Stimulated activated CD4-positive, alpha-beta T cell treated with anti-CD3 and anti-CD28 coated beads, Interleukin-12 subunit alpha, Interleukin-12 subunit beta, amount 100 ng/mL, for 24 hours (primary cell): ENCODE measurements around the gene FBXW2.
"Not testable (repeated sequence)": the region's sequence is repeated elsewhere in the genome, so short reads cannot be mapped to it uniquely, and the experiment has no call there.

Source experiments
- DNase-seq, 2 experiments: peaks; one replicate each; pipeline ENCODE4 v3.0.0-alpha.2; 2020; ENCODE audit warnings: low read depth in 2 of 2

Gene FBXW2

DNA sequence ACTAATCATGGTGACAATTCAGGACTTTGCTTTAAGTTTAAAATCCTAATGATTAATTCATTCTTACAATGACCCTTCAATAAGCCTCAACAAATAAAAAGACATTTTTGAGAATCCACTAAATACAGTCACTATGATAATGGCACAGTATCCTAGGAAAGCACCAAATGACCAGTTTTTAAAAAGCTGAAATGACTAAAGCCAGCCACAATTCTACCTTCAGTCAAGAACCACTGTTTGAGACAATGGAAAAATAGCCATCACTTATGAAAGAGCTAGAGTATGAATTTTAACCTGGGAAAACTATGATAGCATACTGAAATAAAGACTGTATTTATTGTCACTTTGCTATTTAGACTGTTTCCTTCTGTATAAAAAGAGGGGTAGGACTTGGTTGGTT, 14.0 kb downstream of the FBXW2 start:
- DNase-seq, result no peak

DNA sequence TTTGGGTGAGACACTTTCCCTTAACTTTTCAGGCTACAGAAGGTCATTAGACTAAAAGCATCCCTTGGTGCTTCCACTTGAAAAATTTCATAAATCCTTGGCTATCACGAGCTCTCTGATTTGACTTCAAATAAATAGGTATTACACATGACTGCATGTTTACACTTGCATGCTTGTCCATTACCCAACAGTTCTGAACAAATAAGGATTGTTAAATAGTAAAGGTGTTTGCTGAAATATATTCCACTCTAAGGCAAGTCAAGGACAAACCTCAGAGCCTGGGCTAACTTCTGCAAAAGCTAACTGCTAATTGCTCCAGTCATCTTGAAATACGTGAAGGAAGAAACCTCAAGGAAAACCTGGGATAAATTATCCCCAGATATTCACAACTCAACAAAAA, 14.5 kb downstream of the FBXW2 start:
- no peak for DNase-seq

DNA sequence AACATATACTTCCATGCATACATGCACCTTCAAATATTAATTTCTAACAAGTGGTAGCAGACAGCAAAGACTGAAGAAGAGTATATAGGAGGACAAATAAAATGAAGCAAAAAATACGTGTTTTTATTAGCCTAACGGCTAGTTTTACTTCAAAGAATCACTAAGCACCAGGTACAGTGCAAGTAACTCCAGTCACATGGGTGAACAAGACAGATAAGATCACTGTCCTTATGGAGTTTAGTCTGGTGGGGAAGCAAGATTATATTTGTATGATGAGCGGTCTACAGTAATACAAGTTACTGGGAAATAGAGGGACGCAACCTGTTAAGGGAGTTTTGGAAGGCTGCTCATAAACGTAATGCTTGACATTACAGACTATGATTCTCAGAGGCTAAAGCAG, 16.0 kb downstream of the FBXW2 start:
- DNase-seq, result no peak

DNA sequence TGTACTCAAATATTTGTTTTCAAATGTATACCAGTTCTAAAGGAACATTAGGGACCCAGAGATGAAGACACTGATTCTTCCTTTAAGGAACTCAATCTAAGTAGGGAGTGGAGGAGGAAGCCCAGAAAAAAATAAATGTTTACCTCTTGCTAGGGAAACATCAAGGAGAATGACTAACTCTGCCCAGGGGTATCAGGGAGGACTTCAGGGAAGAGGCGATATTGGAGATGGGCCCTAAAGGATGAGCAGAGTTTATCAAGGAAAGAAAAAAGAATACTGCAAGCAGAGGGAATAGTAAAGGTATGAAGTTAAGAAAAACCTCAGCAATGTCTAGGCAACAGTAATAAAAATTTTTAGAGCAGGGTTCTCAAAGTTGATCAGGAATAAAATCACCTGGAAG, 16.4 kb downstream of the FBXW2 start:
- DNase-seq, result no peak

DNA sequence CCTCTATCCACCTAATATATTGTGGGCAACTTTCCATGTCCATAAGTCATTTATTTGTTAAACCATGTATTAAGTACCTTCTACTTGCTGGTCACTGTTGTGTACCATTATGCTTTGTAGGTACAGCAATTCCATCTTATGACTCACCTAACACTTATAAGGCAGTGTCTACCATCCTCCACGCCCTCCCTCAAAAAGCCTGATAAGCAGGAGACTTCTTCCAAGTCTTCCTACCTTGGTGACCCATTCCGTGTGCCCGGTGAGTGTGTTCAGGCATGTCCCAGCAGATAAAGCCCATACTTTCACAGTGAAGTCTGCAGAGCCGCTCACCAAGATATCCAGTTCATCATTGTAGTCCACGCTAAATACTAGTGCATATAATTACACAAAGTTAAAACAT, 17.4 kb downstream of the FBXW2 start:
- DNase-seq, result no peak

DNA sequence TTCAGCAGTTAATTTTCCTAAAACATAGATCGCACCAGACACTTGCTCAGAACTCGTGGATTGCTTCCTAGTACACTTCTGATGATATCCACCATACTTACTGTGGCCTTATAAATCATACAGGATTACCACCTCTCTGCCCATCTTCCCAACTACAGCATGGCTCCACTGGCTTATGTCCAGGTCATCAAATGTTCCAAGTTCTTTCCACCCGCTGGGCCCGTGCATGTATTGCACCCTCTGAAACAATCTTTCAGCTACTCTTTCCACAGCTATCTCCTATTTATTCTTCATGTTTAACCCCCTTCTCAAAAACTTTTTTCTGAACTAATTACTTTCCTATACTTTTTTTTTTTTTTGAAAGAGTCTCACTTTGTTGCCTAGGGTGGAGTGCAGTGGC, 18.5 kb downstream of the FBXW2 start:
- no peak for DNase-seq

DNA sequence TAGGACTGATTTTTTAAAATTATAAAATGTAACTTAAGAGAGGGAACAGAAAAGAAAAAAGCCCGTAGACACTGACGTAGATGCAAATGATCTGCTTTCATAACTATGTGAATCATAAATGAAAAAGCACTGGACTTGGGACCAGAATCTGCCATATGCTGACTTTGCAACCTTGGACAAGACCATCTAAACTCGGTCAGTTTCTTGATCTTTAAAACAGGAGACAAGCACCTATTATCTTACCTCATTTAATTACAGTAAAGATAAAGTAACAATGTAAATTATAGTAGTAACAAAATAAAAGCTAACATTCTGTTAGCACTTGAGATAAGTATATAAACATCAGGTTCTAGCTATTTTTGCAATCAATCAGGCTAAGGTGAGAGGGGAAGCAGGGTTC, 20.0 kb downstream of the FBXW2 start:
- DNase-seq, result no peak

DNA sequence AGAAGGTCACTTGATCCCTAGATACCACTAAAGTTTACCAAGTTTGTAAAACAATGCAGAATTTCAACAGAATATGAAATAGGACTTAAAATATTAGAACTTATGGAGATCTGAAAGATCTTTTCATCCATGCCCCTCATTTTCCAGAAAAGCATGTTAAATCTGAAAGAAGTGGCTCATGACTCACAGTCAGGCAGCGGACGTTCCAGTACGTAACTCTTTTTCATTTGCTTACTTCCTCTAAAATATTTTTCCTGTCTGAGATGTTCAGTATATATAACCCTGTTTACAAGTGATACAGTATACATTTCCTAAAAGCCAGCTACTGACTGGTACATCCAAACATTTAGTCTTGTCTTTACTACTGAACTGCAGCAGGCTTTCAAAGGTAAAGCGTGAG, 22.3 kb downstream of the FBXW2 start:
- no peak for DNase-seq

DNA sequence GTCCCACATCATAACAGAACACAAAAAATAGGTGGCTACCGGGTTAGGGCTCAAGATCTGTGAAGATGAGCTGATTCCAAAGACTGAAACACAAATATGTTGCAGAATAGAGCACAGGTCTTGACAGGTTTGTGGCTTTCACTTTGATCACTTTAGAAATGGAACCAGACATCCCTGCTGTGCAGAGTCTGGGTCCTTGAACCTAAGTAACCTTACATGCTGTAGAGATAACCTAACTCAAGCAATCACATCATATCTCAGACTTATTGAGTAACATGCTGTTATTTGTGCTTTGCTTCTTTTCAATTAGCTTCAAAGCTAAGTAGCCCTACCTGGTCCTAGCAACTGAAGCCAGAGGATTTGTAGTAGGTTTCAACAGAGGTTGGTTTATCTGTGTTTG, 24.3 kb downstream of the FBXW2 start:
- DNase-seq, result no peak

DNA sequence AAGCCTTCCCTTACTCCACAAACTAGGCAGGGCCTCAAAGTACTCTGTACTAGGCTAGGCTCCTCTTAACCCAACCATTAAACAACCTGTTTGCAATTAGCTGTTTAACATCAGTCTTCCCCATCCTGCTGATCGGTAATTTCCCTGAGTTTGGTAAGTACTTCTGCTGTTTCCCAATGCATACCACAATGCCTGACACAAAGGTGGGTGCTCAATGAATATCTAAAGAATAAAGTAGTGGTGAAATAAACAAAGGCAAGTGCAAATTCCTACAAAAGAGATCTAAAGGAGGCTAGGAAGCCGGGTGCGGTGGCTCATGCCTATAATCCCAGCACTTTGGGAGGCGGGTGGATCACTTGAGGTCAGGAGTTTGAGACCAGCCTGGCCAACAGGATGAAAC, 25.0 kb downstream of the FBXW2 start:
- no peak for DNase-seq

DNA sequence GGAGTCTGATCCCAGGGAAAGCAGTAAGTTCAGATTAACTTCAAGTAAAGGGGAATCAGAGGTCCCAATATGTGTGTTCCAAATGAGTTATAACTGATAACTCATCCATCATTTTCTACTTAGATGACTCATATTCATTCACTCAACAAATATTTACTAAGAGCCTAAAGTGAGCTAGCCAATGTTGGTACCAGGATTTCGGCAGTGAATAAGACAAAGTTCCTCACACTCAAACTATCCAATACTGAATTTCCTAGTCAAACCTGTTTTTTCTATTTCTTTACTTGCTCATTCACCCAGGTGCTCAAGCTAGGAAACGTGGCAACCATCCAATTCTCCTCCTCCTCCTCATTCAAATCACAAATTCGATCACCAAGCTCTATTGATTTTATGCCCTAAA, 25.8 kb downstream of the FBXW2 start:
- DNase-seq, result no peak

DNA sequence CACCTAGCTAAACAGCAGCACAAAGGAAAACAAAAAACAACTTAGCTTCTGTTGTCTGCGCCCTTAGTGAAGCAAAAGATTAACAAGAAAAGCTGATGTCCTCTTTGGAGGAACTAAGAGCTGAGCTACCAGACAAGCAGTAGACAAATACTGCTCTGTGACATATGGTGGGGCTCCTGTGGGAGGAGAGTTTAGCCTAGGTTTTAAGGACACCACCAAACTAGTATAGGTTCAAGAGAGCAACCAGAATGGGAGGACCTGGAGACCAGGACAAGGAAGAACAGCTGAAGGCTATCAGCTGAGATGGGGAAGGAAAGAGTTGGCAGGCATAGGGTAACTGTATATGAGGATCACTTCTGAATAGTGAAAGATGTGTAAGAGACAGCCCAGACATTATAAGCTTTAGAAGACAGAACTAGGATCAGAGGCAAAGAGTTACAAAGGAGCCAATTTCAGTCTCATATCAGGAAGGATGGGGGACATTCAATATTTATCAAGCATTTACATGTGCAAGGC, 27.2 kb downstream of the FBXW2 start:
- DNase-seq, result no peak

DNA sequence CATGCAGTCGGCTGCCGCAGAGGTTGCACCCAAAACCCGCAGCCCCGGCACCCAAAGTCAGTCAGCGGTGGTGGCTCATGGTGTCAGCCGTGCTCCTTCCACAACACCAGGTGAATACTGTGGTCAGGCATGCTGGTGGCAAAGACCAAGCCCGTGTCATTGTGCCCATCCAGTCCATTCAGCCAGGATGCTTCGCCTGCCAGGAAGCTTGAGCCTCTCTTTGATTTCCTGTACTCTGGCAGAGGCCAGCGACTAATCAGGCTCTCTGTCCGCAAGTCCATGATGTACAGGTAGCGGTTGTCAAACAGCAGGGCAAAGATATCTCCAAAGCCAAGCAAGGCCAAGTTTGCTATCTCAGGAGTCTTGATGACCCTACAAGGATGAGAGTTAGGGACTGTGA, 28.7 kb downstream of the FBXW2 start:
- no peak for DNase-seq

DNA sequence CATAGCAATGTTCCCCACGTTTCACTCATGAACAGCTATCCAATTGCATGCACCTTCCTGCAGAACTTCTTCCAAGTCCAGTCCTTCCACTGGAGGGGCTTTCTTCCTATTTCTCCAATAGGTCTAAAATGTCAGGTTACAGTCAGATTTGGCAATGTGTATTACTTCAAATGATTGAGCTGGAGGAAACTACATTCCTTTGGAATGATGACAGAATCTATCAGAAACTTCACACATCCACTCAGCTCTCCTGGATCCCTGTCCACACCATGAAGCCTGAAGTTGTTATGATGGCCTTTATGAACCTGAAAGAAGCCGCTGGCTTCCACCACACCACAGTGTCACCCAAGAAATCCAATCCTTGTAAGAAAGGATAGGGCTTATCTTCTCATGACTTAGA, 32.2 kb downstream of the FBXW2 start:
- no peak for DNase-seq

DNA sequence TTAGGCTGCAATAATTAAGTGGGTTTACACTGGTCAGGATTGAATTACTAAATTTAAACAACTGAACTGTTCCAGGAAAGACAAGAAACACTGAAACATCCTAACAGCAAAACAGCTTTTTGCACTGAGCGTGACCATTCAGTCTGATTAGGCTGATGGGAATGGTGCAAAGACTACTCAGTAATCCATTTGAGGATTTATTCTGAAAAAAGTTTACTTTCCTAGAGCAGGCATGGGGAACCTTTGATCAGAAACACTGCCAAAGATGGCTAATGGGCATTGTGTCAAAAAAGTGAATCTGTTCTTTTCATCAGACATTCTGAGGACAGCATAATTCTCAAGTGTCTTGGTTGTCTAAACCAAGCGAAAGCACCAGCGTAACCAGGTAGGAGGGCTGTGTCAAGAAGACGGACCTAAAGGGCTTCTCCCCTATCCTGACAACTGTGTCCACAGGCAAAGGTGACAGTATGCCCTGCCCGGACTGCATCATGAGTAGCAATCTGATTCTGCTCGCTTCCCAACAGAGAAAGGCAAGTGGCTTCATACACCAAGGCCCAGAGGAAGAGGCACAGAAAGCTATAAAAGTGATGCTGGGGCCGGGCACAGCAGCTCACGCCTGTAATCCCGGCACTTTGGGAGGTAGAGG, 33.3 kb downstream of the FBXW2 start:
- DNase-seq, result no peak

DNA sequence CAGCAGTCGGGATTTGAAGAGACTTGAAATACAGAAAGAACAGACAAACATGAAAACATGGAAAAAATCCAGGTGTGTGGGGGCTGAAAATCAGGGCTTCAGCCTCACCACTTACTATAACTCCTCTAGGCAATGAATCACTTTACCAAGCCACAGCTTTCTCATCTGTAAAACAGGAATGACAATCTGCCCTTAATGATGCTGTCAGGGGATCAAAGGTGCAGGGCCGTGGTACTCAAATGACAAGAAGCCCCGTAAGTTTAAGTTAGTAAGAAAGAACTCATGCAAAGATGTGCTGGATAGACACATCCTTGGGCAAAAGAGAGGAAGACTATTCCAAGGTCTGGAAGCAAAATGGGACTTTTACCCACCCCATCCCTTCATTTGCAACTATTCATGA, 34.7 kb downstream of the FBXW2 start:
- no peak for DNase-seq

DNA sequence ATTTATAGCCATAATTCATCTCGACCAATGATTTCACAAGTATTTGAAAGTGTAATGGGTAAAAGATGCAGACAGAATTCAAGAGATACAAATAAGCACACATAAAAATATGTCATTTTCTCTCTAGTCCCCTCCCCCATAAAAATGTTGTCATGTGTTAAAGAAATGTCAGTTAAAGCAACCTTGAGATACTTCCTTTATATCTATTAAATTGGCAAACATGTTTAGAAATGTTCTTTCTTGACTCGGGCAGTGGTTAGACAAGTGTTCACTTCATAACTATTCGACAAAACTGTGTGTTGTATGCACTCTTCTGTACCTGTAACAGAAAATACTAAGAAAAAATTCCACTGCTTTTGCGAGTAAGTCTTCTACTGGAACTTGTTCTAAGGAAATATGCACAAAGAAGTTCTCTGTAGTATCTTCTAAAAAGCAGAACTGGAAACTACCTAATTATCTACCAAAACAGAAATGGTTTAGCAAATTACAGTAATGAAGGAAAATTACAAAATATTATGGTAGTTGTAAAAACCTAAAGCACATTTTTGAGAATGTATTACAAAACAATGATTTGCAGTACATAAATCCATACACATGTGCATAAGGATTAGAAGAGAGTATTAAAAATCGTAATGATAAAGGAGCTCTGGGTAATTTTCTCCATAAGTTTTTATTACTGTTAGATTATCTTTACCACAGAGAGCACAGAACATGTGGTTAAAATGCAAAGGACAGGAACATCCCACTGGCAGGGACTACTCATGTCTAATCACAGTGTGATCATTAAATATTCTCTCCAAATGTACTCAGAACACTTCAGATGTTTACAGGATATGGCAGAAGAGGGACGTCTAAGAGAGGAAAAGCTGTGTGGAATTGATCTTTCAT, 35.9 kb downstream of the FBXW2 start:
- no peak for DNase-seq

DNA sequence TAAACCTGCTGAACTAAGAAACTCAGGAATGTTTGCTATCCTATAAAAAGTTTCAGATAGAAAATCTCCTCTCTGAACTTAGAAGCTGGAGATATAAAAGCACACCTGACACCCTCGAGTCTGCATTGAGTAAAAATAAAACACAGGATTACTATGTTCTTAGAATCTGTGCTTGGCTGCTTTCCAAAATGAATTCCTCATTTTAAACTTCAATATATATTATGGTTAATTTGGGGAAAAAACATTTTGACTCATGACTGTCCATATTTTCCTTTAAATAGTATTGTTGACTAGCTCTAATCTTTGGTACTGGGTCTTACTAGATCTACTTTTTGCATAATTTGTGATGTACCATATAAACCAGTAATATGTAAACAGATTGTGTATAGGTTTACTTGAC, 36.7 kb downstream of the FBXW2 start:
- DNase-seq, result no peak

DNA sequence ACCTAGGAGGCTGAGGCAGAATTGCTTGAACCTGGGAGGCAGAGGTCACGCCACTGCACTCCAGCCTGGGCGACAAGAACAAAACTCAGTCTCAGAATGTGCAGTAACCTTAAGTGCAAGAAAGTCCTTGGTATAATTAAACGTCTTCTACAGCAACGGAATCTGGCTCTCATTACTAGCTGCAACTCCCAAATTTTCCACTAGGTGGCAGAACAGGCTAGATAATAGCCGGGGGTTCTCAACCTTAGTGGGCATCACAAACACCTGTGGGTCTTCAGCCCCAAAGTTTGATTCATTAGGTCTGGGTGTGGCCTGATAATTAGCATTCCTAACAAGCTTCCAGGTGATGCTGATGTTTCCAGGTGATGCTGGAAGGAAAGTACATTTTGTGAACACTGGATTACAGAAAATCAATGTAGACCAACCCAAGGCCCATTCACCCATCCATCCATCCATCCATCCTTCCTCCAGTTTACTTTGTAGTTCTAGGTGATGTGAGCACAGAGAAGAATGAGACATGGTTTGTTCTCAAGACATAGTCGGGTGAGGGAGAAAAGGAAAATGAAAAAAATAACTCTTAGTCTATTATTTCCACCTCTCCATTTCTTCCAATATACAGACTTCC, 37.3 kb downstream of the FBXW2 start:
- DNase-seq, result peak; percentile 39 to 62

DNA sequence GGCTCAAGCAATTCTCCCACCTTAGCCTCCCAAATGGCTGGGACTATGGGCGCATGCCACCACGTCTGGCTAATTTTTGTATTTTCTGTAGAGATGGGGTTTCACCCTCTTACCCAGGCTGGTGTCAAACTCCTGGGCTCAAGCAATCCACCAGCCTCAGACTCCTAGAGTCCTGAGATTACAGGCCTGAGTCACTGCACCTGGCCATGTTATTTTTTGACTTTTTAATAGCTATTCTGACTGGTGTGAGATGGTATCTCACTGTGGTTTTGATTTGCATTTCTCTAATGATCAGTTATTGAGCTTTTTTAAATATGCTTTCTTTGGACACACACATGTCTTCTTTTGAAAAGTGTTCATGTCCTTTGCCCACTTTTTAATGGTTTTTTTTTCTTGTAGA, 38.2 kb downstream of the FBXW2 start:
- no peak for DNase-seq

DNA sequence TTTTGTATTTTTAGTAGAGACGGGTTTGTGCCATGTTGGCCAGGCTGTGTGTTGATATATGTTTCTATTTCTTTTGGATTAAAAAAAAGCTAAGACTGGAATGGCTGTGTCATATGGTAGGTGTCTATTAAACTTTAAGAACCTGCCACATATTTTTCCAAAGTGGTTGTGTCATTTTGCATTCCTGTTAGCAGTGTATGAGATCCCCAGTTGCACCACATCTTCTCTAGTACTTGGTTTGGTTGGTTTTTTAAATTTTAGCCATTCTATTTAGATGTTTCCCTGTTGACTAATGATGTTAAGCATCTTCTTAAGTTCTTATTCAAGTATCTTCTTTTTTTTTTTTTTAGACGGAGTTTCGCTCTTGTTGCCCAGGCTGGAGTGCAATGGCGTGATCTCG, 42.8 kb downstream of the FBXW2 start:
- no peak for DNase-seq

DNA sequence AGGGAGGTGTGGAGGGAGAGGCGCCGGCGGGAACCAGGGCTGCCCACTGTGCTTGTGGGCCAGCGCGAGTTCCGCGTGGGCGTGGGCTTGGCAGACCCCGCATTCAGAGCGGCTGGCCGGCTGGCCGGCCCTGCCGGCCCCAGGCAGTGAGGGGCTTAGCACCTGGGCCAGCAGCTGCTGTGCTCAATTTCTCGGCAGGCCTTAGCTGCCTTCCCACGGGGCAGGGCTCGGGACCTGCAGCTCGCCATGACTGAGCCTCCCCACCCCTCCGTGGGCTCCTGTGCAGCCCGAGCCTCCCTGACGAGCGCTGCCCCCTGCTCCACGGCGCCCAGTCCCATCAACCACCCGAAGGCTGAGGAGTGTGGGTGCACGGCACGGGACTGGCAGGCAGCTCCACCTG, 46.9 kb downstream of the FBXW2 start:
- not testable (repeated sequence) for DNase-seq

DNA sequence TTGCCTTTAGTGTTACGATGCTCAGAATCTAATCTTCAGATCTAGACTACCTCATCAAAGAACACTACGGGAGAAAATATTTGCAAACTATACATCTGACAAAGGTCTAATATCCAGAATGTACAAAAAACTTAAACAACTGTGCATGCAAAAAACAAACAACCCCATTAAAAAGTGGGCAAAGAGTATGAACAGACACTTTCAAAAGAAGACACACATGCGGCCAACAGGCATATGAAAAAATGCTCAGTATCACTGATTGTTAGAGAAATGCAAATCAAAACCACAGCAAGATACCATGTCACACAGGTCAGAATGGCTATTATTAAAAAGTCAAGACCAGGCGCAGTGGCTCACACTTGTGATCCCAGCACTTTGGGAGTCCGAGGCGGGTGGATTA, 47.9 kb downstream of the FBXW2 start:
- DNase-seq, result no peak
